GM23248 (cell line): Measurements from ENCODE around the gene POLR2I. TPM values are rescaled to one million over a fixed set of nuclear protein-coding genes. Genes with fewer than 3 reads are reported as not detected.

Experiments used
- DNase-seq: peaks from one replicate; pipeline ENCODE4 v3.0.0-alpha.2; 2015
- H2AFZ ChIP-seq: fragments of 200-600 bp; sonication (generic); 2 replicates; pipeline ENCODE4 v1.6.1; 2016; ENCODE audit warnings: antibody characterized with exemption
- H3F3A ChIP-seq: fragments of 200-600 bp; sonication (generic); 2 replicates; pipeline ENCODE4 v1.6.1; 2016; ENCODE audit warnings: mild to moderate bottlenecking, antibody characterized with exemption, mixed run types; ENCODE audit not compliant: insufficient read depth
- H3K27ac ChIP-seq: fragments of 200-600 bp; sonication (generic); 2 replicates; pipeline ENCODE4 v1.5.1; 2016; ENCODE audit warnings: mild to moderate bottlenecking
- H3K27me3 ChIP-seq: fragments of 200-600 bp; sonication (generic); replicated peaks from 2 replicates; pipeline ENCODE4 v1.6.1; 2016; ENCODE audit warnings: mild to moderate bottlenecking; ENCODE audit not compliant: insufficient read depth
- H3K36me3 ChIP-seq: fragments of 200-600 bp; sonication (generic); 2 replicates; pipeline ENCODE4 v1.6.1; 2016; ENCODE audit warnings: low read depth, mild to moderate bottlenecking
- H3K4me1 ChIP-seq: fragments of 200-600 bp; sonication (generic); 2 replicates; pipeline ENCODE4 v1.6.1; 2016; ENCODE audit warnings: mild to moderate bottlenecking; ENCODE audit not compliant: insufficient read depth
- H3K4me2 ChIP-seq: fragments of 200-600 bp; sonication (generic); one replicate; pipeline ENCODE4 v1.6.1; 2016; ENCODE audit warnings: mild to moderate bottlenecking; ENCODE audit not compliant: unreplicated experiment
- H3K4me3 ChIP-seq: fragments of 200-600 bp; sonication (generic); 2 replicates; pipeline ENCODE4 v1.5.1; 2016; ENCODE audit warnings: mild to moderate bottlenecking
- H3K79me2 ChIP-seq: fragments of 200-600 bp; sonication (generic); 2 replicates; pipeline ENCODE4 v1.6.1; 2016; ENCODE audit warnings: mild to moderate bottlenecking; ENCODE audit not compliant: insufficient read depth
- H3K9ac ChIP-seq: fragments of 200-600 bp; sonication (generic); 2 replicates; pipeline ENCODE4 v1.6.1; 2016; ENCODE audit warnings: mild to moderate bottlenecking
- H3K9me2 ChIP-seq: fragments of 200-600 bp; sonication (generic); 2 replicates; pipeline ENCODE4 v1.6.1; 2016; ENCODE audit warnings: mixed run types, mild to moderate bottlenecking, moderate library complexity; ENCODE audit not compliant: insufficient read depth
- H3K9me3 ChIP-seq: fragments of 200-600 bp; sonication (generic); one replicate; pipeline ENCODE4 v1.6.1; 2017; ENCODE audit warnings: low read depth
- H4K20me1 ChIP-seq: fragments of 200-600 bp; sonication (generic); 2 replicates; pipeline ENCODE4 v1.6.0; 2016; ENCODE audit not compliant: insufficient read depth
- EZH2 ChIP-seq: fragments of 200-600 bp; sonication (generic); IDR thresholded peaks from 2 replicates; pipeline ENCODE4 v1.6.1; 2018; ENCODE audit warnings: antibody characterized with exemption, mild to moderate bottlenecking; ENCODE audit not compliant: insufficient read depth, poor library complexity, severe bottlenecking
- EZH2phosphoT487 ChIP-seq: fragments of 200-600 bp; sonication (generic); IDR thresholded peaks from 2 replicates; pipeline ENCODE4 v1.6.1; 2018; ENCODE audit warnings: antibody characterized with exemption, moderate library complexity, mild to moderate bottlenecking, low read depth; ENCODE audit not compliant: insufficient read depth
- WGBS, 2 experiments: methylation state at CpG; one replicate each; pipeline ENCODE4 v1.1.6; 2015 to 2017; ENCODE audit warnings: low lambda C conversion rate in 2 of 2, low coverage in 1 of 2; ENCODE audit errors: missing lambda C conversion rate in 2 of 2; 5-methylcytosine and 5-hydroxymethylcytosine counted together
- in situ Hi-C: fragments of 300-500 bp; cut with MboI; formaldehyde crosslinking; loops from 2 replicates; pipeline ENCODE4 v1.15.0; 2020
- polyA plus RNA-seq: library from polyadenylated mRNA; unstranded; fragments of >200 nt; fragmentation: Nextera tagmentation; extraction: Ambion mirVana; gene quantifications from 2 replicates; pipeline ENCODE4 v1.2.1, GENCODE V29; 2016
- total RNA-seq: library from RNA; depleted of rRNA; stranded (reverse); fragments of >200 nt; shearing (Covaris generic); gene quantifications from 2 replicates; pipeline ENCODE4 v1.2.3, GENCODE V29; 2014

The POLR2I gene
- total and polyA plus RNA-seq, 2 experiments from 2014 or later: 44.1 to 130 TPM

DNA sequence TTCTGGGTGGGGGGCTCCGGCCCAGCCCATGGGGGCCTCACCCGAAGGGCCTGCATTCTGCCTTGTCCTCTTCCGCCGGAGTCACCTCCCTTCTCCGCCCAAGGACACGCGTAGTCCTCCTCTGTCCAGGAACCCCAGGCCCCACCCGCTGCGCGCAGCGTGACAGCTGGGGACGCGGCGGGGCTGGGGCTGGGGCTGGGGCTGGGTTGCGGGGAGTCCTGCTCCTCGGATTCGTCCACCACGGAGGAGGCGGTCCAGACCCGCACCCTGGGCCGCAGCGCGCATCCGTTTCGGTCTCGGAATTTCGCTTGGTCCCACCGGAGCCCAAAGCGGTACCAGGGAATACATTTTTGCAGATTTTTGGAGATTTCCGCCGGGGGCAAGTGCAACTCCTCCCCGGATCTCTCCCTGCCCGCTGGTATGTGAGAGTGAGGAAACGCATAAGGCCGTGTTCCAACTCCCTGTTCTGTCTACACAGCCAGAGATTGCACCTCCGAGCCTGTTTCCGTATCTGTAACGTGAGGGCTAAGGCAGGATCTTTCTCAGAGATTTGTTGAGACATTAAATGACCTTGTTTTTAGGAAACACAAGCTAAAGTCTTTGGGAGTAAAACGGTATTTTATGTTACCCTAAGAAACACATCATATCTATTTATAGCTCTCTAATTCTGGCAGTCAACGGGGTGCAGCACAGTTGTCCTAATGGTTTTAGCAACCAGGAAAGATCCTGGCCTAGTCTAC is 37.8 kb upstream of the POLR2I start, which contains the start of gene COX7A1:
Gene COX7A1, minus strand, starts transcription at position 96 of the 740 bp plus-strand sequence. Its CDS starts 40 bp downstream, at position 56.
- no peaks in the 10 kb centered on the region for H3K27me3 ChIP-seq
- peak within 1 kb of the TSS; percentile 76 for H3K4me2 ChIP-seq
- 33 to 41% methylated on average over 32 to 40 of the region's 40 CpGs for WGBS, 2 experiments
- no peaks in the 10 kb centered on the region for H3K79me2 ChIP-seq
- peak within 1 kb of the TSS; percentile 76 for H3K9ac ChIP-seq
- TF ChIP-seq EZH2 (no peak), EZH2phosphoT487 (no peak)
- H3K4me1 ChIP-seq: no peaks in the 10 kb centered on the region
- in situ Hi-C loops: no loop called here
- H3K9me3 ChIP-seq: no peaks in the 10 kb centered on the region
- H4K20me1 ChIP-seq: no peaks in the 10 kb centered on the region
- no peaks in the 10 kb centered on the region for H3K36me3 ChIP-seq
- H3K9me2 ChIP-seq: no peaks in the 10 kb centered on the region
- H2AFZ ChIP-seq: 0 out of 2 replicates have a peak within 1 kb of the TSS, but pooled peaks have one; percentile 53
- peak; percentile 65 for DNase-seq
- peak within 1 kb of the TSS; percentile 71 for H3K4me3 ChIP-seq
- H3F3A ChIP-seq: peaks cover 12% of the 10 kb centered on the region; the same call in 1 of the 2 replicates
- peak within 1 kb of the TSS; percentile 53 for H3K27ac ChIP-seq

DNA sequence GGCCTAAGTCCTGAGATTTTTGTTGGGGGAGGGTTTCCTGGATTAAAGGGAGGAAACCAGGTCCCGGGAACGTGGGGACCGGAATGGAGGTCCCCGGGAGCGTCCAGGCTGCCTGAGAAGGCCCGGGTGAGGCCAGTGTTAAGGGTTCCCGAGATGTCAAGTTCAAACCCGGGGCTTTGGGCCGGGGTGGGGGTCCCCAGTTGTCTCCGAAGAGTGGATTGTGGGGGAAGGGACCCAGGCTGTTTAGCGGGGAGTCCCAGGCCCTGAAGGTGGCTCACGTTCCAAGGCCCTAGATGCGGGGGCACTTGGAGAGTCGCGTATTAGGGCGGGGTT is 37.3 kb upstream of the POLR2I start:
- H3K79me2 ChIP-seq: no peaks in the 10 kb centered on the region
- 35 to 59% methylated on average over 10 to 16 of the region's 16 CpGs for WGBS, 2 experiments
- H3K27ac ChIP-seq: peak overlapping the region; percentile 53
- no peaks in the 10 kb centered on the region for H4K20me1 ChIP-seq
- H3K36me3 ChIP-seq: no peaks in the 10 kb centered on the region
- H3K4me3 ChIP-seq: peak overlapping the region; percentile 71
- in situ Hi-C loops: no loop called here
- H3K9me2 ChIP-seq: no peaks in the 10 kb centered on the region
- H3K27me3 ChIP-seq: no peaks in the 10 kb centered on the region
- H2AFZ ChIP-seq: 0 out of 2 replicates have a peak overlapping the region, but pooled peaks have one; percentile 53
- peaks cover 12% of the 10 kb centered on the region; the same call in 1 of the 2 replicates for H3F3A ChIP-seq
- peak; percentile 25 for DNase-seq
- TF ChIP-seq EZH2 (no peak), EZH2phosphoT487 (no peak)
- peak overlapping the region; percentile 76 for H3K4me2 ChIP-seq
- peak overlapping the region; percentile 76 for H3K9ac ChIP-seq
- H3K9me3 ChIP-seq: no peaks in the 10 kb centered on the region
- H3K4me1 ChIP-seq: no peaks in the 10 kb centered on the region

DNA sequence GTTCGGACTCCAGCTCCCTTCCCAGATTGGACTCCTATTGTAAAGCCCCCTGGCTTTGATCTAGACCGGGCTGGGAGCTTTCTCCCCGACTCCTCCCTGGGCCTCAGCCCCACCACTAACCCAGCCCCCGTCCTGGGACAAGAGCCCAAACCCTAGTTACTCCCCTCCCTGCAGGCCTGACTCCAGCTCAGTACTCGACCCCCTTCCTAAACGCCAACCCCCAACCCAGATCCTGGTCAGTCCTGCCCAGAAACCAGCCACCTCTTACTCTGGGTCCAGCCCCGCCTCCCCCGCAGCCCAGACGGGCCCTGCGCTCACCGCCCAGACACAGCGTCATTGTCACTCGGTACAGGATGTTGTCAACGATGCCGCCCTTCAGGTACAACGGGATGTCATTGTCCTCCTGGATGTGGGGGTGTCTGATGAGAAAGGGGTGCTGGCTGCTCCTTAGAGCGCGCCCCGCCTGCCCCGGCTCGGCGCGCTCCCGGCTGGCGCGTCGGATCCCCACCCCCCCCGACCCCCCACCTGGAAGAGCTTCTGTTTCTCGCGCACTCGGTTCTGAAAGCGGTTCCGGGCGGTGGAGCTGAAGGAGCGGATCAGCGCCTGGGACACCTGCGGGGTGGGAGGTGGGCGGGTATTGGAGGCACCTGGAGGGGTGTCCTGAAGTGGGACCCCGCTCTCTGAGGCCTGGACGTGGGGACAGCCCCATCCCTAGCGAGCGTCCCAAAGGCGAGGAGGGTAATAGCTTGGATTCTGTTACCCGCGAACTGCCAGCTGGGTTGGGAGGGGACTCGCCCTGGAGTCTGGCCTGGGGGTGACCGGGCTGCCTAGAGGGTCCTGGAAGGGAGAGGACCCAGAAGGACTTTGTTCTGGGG is 36.7 kb upstream of the POLR2I start:
- Histone ChIP-seq H3K4me3 (peak overlapping the region; percentile 71), H3K27me3 (no peaks in the 10 kb centered on the region), H2AFZ (0 out of 2 replicates have a peak overlapping the region, but pooled peaks have one; percentile 53), H3K4me1 (no peaks in the 10 kb centered on the region), H3K9me3 (no peaks in the 10 kb centered on the region), H3K9ac (peak overlapping the region; percentile 76), H3K36me3 (peaks cover under 1% of the 10 kb centered on the region; the same call in 1 of the 2 replicates), H3K4me2 (peak overlapping the region; percentile 76), H3K27ac (peak overlapping the region; percentile 53), H3F3A (peaks cover 12% of the 10 kb centered on the region; the same call in 1 of the 2 replicates), H3K79me2 (peaks cover 1% of the 10 kb centered on the region; the same call in 1 of the 2 replicates), H3K9me2 (no peaks in the 10 kb centered on the region), H4K20me1 (no peaks in the 10 kb centered on the region)
- in situ Hi-C loops: no loop called here
- WGBS, 2 experiments: 43 to 47% methylated on average over 24 to 47 of the region's 47 CpGs
- DNase-seq: peak; percentile 44
- TF ChIP-seq EZH2phosphoT487 (no peak), EZH2 (no peak)

DNA sequence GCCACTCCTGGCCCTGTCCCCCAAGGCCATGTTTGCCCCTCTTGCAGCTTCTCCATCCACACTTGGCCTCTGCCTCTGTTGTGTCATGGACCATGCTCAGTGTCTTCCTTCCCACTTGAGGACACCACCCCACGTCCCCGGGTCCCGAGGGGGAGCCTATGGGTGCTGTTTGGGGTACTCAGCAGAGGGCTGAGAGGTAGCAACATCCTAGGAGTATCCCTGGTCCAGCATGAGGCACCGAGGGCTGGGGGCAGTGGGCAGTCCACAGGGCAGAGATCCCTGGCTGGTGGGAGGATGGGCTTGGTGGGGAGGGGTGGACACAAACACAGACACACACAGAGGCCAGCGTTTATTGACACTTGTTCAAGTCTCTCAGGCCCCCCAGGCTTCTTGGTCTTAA is 35.9 kb upstream of the POLR2I start:
- no peak for DNase-seq
- H3K79me2 ChIP-seq: peaks cover 9% of the 10 kb centered on the region
- no peak overlapping the region for H3K4me3 ChIP-seq
- in situ Hi-C loops: no loop called here
- H3K4me2 ChIP-seq: no peak overlapping the region
- WGBS, 2 experiments: 72 to 73% methylated on average over 5 of the region's 5 CpGs
- H3K9me2 ChIP-seq: no peaks in the 10 kb centered on the region
- H3K27me3 ChIP-seq: no peaks in the 10 kb centered on the region
- no peak for TF ChIP-seq EZH2phosphoT487
- no peak for TF ChIP-seq EZH2
- H3K9me3 ChIP-seq: no peaks in the 10 kb centered on the region
- H3K9ac ChIP-seq: no peak overlapping the region
- no peak overlapping the region for H2AFZ ChIP-seq
- H3K36me3 ChIP-seq: peaks cover 8% of the 10 kb centered on the region
- no peaks in the 10 kb centered on the region for H3K4me1 ChIP-seq
- H4K20me1 ChIP-seq: no peaks in the 10 kb centered on the region
- peaks cover 12% of the 10 kb centered on the region; the same call in 1 of the 2 replicates for H3F3A ChIP-seq
- peak overlapping the region; percentile 3; the same call in 1 of the 2 replicates for H3K27ac ChIP-seq
